ENCODE results near the gene ZFYVE28. TPM values are rescaled to one million over a fixed set of nuclear protein-coding genes. Genes with fewer than 3 reads are reported as not detected.
A peak's percentile ranks its signal among the peaks of the same experiment; 100 is the strongest.

Gene ZFYVE28
- total and polyA plus RNA-seq, 11 donors, result 2.6 to 11.9 (median 5.5) TPM

GRCh38 chr4:2339458-2340271, 78.8 kb downstream of the ZFYVE28 start:
- no peak overlapping the region for H3K27ac ChIP-seq
- 61 to 86% (median 70%) methylated on average over 23 to 39 of the region's 39 CpGs for whole genome bisulfite sequencing, 4 donors
- intact Hi-C loops (cut with DNase I), result no loop called here
- peaks cover 0 to 16% (median 0%) of the 10 kb centered on the region in 9 donors for H3K36me3 ChIP-seq
- no peaks in the 10 kb centered on the region for H3K27me3 ChIP-seq
- DNase-seq, result peak in 2 of 5 donors; percentile 14 to 16
- no peak for TF ChIP-seq POLR2A (IDR thresholded peaks at IDR 0.05)
- TF ChIP-seq CTCF (IDR thresholded peaks at IDR 0.05), result no peak
- H3K4me3 ChIP-seq, result no peak overlapping the region
- H3K9me3 ChIP-seq, result no peaks in the 10 kb centered on the region
- no peak for ATAC-seq
- H3K4me1 ChIP-seq, result no peaks in the 10 kb centered on the region

- DNase-seq (no peak), ATAC-seq (no peak)
- no peaks in the 10 kb centered on the region for H3K4me1 ChIP-seq
- peaks cover 0 to 16% (median 0%) of the 10 kb centered on the region in 9 donors for H3K36me3 ChIP-seq
- H3K9me3 ChIP-seq, result no peaks in the 10 kb centered on the region
- H3K27ac ChIP-seq, result no peak overlapping the region
- H3K27me3 ChIP-seq, result no peaks in the 10 kb centered on the region
- intact Hi-C loops (cut with DNase I), result no loop called here
- no peak for TF ChIP-seq CTCF (IDR thresholded peaks at IDR 0.05)
- 84 to 87% (median 85%) methylated on average over 26 to 27 of the region's 27 CpGs for WGBS, 4 donors
- H3K4me3 ChIP-seq, result no peak overlapping the region
Observed at GRCh38 chr4:2338754-2339457, 79.5 kb downstream of the ZFYVE28 start.

GRCh38 chr4:2337896-2338295, 80.5 kb downstream of the ZFYVE28 start:
- H3K4me3 ChIP-seq, result no peak overlapping the region
- H3K9me3 ChIP-seq, result no peaks in the 10 kb centered on the region
- no peak for TF ChIP-seq CTCF (IDR thresholded peaks at IDR 0.05)
- no peak for TF ChIP-seq POLR2A (IDR thresholded peaks at IDR 0.05)
- 92 to 97% (median 96%) methylated on average over 13 of the region's 13 CpGs for WGBS, 4 donors
- intact Hi-C loops (cut with DNase I), result no loop called here
- no peak overlapping the region for H3K27ac ChIP-seq
- peaks cover 0 to 16% (median 0%) of the 10 kb centered on the region in 9 donors for H3K36me3 ChIP-seq
- ATAC-seq, result no peak
- peak in 1 of 5 donors; percentile 14 for DNase-seq
- no peaks in the 10 kb centered on the region for H3K4me1 ChIP-seq
- no peaks in the 10 kb centered on the region for H3K27me3 ChIP-seq

GRCh38 chr4:2337131-2337723, 81.2 kb downstream of the ZFYVE28 start:
- Histone ChIP-seq H3K9me3 (no peaks in the 10 kb centered on the region), H3K4me1 (no peaks in the 10 kb centered on the region), H3K27ac (no peak overlapping the region), H3K4me3 (no peak overlapping the region), H3K36me3 (peaks cover 0 to 16% (median 0%) of the 10 kb centered on the region in 9 donors), H3K27me3 (no peaks in the 10 kb centered on the region)
- DNase-seq (no peak), ATAC-seq (no peak)
- 85 to 91% (median 87%) methylated on average over 18 to 20 of the region's 20 CpGs for WGBS, 4 donors
- intact Hi-C loops (cut with DNase I), result no loop called here
- no peak for TF ChIP-seq CTCF (IDR thresholded peaks at IDR 0.05)
- no peak for TF ChIP-seq POLR2A (IDR thresholded peaks at IDR 0.05)
